GM18519 (cell line): ENCODE measurements around the gene RNU6-8.

ENCODE experiments used
- ATAC-seq: cut with Tn5 transposase; IDR thresholded peaks from one replicate; pipeline ENCODE4 v1.9.1; 2021; ENCODE audit warnings: mild to moderate bottlenecking, moderate library complexity; ENCODE audit not compliant: unreplicated experiment, low FRiP score

Gene RNU6-8

GRCh38 chr14:32166029-32166428 lies 37.0 kb downstream of the RNU6-8 start:
- ATAC-seq, result no peak
